Left lobe of liver (tissue), 2 donors: ENCODE measurements around the gene GPI. TPM values are rescaled to one million over a fixed set of nuclear protein-coding genes. Genes with fewer than 3 reads are reported as not detected.
"Not testable (repeated sequence)": the region's sequence is repeated elsewhere in the genome, so short reads cannot be mapped to it uniquely, and the experiment has no call there.

Source experiments
- ATAC-seq: fragments of 200-7000 bp; cut with Tn5 transposase; one replicate; pipeline ENCODE4 v1.9.1; 2020; ENCODE audit warnings: mild to moderate bottlenecking, moderate library complexity
- DNase-seq: peaks from one replicate; pipeline ENCODE4 v3.0.0-alpha.2; 2020; ENCODE audit warnings: low spot score
- total RNA-seq: library from RNA; stranded (reverse); gene quantifications from one replicate; pipeline ENCODE4 v1.2.1, GENCODE V29; 2021
- donor health status: DM: no; HTN: no; CAD: no; lungs with moderate emphysema.
- donor health status: DM: no; HTN: yes; CAD: no.

The GPI gene
- total RNA-seq, 1 donor from 2014 or later = 194 TPM

DNA sequence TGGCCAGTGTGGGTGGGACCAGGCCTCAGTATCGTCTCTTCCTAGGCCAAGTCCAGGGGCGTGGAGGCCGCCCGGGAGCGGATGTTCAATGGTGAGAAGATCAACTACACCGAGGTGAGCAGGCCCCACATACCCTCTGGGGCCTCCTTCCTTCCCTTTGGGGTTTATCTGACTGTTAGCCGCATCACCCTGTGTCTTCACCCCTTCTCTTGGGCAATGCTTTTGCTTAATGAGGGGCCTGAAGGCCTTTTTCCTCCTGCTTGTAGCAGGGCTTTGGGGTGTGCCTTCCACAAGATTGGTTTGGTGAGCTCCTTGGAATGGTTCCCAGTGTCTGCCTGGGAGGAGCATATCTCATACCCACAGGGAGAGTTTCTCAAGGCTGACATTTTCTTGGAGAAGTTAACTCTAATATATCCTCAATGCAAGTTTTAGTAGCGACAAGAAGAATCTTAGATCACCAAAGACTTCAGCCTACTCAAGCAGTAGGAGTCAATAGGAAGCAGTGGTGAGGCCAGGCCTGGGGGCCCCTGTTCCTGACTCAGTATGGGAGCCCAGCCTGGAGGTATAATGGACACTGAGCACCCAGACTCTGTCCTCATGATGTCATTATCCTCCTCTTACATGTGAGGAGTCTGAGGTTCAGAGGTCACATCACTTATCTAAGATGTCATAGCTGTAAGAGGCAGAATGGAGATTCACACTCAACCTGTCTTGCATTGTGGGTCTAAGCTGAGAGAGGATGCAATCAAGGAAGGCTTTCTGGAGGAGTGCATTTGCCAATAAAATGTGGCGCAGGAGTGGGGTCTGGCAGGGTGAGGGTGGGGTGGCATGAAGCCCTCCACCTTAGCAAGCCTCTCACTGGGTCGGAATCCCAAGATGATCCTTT, 2.0 kb downstream of the GPI start:
- ATAC-seq (no peak), DNase-seq (no peak)

DNA sequence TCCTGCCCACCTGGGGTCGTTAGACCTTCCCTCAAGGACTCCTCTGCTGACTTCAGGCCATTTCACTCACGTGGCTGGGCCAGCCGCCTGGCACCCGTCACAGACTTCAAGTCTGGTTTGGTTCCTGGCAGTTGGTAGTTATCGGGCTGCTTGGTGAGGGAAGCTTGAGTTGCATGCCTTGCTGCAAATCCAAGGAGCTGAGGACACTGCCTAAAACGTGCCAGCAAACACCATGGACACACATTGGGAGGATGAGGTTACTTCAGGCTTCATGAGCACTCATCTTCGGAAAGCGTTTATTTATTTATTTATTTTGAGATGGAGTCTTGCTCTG, 2.6 kb downstream of the GPI start:
- no peak for ATAC-seq

DNA sequence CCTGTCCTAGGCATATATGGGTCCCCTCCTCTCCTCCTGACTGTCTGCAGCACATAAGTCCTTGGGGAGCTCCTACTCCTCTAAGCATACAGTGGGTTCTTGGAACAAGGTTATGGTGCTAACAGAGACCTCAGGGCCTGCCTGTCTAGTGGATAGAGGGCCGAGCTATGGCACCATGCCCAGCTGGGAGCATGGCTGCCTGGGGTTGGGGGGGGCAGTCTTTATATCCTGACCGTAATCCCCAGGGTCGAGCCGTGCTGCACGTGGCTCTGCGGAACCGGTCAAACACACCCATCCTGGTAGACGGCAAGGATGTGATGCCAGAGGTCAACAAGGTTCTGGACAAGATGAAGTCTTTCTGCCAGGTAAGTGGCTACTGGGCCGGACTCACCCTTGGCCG, 3.3 kb downstream of the GPI start:
- no peak for DNase-seq

More for the DNA sequence above, 2.6 kb downstream of the GPI start:
- no peak for DNase-seq

DNA sequence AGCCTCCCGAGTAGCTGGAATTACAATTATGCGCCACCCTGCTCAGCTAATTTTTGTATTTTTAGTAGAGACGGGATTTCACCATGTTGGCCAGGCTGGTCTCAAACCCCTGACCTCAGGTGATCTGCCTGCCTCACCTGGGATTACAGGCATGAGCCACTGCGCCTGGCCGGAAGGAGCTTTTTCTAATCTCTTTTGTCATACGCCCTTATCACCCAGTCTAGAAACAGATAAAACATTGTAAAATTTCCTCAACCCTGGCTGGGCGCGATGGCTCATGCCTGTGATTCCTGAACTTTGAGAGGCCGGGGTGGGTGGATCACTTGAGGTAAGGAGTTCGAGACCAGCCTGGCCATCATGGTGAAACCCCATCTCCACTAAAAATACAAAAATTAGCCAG, 4.2 kb downstream of the GPI start:
- not testable (repeated sequence) for ATAC-seq, DNase-seq

More for the DNA sequence above, 3.3 kb downstream of the GPI start:
- ATAC-seq = no peak

GRCh38 chr19:34370117-34370516, 5.1 kb downstream of the GPI start:
- ATAC-seq (peak; percentile 79), DNase-seq (peak; percentile 96)

GRCh38 chr19:34370983-34371382, 6.0 kb downstream of the GPI start:
- DNase-seq (no peak), ATAC-seq (no peak)

- no peak for ATAC-seq
- DNase-seq = no peak
These were observed 8.7 kb downstream of the GPI start for GRCh38 chr19:34373601-34374288.

DNA sequence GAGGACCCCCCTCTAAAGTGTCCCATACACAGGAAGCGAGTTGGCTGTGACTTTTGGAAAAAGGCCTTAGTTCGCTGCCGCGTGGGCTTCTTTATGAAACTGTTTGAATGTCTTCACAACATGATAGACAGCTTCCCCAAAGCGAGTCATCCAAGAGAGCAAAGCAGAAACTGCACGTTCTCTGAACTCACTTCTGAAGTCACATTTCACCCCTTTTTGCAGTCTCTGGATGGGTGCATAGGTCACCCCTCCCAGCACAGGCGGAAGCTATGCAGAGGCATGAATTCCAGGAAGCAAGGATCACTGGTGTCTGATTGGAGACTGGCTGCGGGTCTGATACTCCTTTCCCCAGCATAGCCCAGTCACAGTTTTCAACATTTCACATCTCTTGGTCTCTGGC, 10.6 kb downstream of the GPI start:
- ATAC-seq = peak; percentile 44
- DNase-seq = no peak

DNA sequence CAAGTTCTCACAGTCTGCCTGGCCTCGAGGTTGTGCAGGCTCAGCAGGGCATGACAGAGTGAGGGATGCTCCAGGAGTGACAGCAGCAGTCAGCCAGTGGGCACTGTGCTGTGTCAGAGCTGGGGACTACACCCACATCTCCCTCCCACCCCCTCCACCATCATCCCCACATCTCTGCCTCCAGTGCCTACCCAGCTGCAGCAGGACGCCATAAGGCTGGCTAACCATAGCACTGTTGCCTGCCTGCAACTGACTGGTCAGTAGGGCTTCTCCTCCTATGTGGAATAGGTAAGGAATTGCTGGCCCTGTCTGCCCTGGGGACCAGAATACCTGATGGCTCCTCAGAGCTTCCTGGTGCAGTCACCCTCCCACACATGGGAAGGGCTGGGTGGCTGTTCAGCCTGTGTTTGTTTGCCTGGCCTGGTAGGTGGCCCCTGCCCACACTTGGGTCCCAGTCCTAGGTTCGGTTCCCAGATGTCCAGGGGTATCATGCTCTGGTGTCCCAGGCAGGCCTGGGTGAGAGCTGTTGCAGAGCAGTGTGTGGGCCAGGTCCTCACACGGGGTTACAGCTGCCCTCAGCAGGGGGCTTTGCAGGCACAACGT, 15.7 kb downstream of the GPI start:
- DNase-seq (no peak), ATAC-seq (no peak)

DNA sequence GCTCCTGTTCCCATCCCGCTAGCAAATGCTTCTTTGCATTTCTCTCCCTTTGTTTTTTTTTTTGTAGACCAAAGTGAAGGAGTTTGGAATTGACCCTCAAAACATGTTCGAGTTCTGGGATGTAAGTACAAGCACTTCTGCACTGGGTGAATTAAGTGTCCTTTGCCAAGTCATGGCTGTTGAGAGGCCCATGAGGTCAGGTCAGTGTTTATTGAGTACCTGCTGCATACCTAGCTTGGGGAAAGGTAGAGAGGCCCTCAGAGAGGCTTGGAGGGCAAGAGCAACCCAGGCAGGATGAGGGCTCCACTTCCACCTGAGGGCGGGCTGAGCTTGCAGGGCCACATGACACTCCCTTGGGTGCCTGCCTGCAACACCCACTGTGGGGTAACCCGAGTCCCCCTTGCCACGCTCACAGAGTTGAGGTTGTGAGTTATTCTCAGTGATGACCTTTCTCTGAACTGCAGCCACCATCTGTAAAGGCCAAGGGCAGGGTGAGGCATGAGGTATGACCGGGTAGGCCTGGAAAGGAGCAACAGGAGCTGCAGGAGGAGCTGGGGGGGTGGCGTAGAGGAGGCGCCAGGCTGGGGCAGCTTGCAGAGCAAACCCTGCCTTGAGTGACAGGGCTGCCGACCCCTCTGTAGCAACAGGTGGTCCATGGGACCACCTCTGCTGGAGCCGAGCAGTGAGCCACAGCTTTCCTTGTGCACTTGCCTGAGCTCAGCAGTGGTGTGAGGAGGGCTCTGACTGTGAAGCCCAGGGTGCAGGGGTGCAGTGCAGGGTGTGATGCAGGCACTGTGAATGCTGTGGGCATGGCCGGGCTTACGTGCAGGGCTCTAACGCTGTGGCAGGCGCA, 16.6 kb downstream of the GPI start:
- no peak for DNase-seq
- no peak for ATAC-seq

GRCh38 chr19:34382471-34382870, 17.5 kb downstream of the GPI start:
- no peak for ATAC-seq
- DNase-seq = no peak

DNA sequence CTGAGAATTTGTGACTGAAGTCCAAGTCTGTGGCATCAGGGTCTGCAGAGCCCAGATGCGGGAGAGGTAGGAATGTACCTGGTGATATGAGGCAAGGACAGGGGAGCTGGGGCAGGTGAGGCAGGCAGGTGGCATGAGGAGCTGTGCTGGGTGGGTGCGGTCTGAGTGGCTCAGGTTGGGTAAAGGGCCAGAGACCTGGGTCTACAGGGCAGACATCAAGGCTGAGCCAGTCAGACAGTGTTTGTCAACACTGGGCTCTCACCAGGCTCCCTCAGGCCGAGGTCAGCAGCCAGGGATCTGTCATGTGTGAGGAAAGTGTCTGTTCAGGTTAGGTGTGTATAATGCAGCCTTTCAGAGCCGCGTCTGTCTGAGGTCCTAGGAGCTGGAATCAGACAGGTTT, 18.6 kb downstream of the GPI start:
- no peak for ATAC-seq
- DNase-seq = no peak

- ATAC-seq = no peak
These were observed 21.8 kb downstream of the GPI start for GRCh38 chr19:34386645-34387445.

DNA sequence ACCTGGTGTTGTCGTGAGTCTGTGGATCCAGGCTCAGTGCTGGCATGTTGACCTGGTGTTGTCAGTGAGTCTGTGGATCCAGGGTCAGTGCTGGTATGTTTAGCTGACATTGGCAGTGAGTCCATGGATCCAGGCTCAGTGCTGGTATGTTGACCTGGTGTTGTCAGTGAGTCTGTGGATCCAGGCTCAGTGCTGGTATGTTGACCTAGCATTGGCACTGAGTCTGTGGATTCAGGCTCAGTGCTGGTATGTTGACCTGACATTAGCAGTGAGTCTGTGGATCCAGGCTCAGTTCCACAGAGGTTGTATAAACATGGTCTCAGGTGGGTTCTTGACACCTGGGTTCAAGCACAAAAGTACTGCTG, 22.4 kb downstream of the GPI start:
- no peak for ATAC-seq
- no peak for DNase-seq

More at GRCh38 chr19:34386645-34387445, 21.8 kb downstream of the GPI start:
- no peak for DNase-seq

GRCh38 chr19:34388745-34389144, 23.7 kb downstream of the GPI start:
- DNase-seq, ATAC-seq: not testable (repeated sequence)

DNA sequence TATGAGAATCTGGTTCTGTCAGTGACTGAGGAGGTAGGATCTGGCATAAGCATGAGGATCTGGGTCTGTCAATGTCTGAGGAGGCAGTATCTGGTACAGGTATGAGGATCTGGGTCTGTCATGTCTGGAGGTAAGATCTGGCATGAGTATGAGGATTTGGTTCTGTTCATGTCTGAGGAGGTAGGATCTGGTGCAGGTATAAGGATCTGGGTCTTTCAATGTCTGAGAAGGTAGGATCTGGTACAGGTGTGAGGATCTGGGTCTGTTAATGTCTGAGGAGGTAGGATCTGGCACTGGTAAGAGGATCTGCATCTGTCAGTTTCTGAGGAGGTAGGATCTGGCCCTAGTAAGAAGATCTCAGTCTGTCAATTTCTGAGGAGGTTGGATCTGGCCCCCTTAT, 26.8 kb downstream of the GPI start:
- peak; percentile 16 for ATAC-seq
- DNase-seq = no peak

DNA sequence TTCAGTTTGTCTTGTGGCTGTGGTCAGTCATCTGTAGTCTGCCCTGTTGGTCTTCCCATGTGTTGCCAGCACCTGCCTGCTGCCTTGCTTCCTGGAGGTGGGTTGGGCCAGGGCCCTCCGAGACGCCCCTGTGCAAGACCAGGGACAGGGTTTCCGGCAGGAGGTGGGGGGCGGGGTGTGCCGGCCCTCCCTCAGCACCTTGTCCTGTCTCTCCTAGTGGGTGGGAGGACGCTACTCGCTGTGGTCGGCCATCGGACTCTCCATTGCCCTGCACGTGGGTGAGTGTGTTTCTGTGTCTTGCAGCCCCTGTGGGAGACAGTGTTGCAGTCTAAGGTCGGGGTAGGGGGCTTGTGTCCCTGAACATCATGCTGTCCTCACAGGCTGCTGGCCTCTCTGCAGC, 28.0 kb downstream of the GPI start:
- DNase-seq (no peak), ATAC-seq (peak; percentile 7)

DNA sequence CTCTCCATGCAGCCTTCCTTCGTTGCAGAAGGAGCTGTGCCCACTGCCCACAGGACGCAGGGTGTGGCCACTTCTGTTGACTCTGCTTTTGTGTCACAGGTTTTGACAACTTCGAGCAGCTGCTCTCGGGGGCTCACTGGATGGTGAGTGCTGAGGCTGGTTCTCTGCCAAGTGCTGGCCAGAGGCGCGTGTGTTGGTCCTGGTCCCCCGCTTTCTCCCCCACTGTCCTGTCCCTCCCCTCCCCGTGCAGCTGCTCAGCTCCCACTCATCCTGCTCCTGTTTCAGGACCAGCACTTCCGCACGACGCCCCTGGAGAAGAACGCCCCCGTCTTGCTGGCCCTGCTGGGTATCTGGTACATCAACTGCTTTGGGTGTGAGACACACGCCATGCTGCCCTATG, 28.6 kb downstream of the GPI start:
- ATAC-seq = no peak
- DNase-seq = no peak

DNA sequence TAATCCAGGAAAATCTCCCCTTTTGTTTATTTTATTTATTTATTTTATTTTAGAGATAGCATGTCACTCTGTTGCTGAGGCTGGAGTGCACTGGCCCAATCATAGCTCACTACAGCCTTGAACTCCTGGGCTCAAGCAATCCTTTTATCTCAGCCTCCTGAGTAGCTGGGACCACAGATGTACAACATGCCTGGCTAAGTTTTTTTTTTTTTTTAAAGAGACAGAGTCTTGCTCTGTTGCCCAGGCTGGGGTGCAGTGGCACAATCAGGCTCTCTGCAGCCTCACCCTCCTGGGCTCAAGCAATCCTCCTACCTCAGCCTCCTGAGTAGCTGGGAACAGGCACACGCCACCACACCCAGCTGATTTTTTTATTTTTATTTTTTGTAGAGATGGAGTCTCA, 32.9 kb downstream of the GPI start:
- ATAC-seq (no peak), DNase-seq (no peak)

- DNase-seq (no peak), ATAC-seq (no peak)
These were observed 34.9 kb downstream of the GPI start for GRCh38 chr19:34399886-34400285.
